ENCODE measurements around the gene SLC25A21.

Gene SLC25A21

DNA sequence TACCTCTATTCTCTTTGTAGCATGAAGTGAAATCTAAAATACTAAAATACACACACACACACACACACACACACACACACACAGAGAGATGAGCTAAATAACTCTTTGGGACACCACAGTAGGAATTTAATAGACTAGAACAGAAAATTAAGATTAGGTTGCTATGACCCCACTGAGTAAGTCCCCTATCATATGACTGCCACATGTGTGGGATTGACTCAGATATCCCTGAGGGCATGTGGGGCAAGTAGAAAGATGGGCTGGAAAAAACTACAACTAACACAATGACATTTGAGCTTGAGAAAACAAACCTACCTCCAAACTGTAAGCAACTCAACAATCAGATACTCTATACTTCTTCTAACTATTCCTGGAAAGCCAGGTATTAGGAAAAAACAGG is 27.0 kb downstream of the SLC25A21 start:
- H3K4me3 ChIP-seq (ENCODE audit: low read depth, low read length): no peak overlapping the region

DNA sequence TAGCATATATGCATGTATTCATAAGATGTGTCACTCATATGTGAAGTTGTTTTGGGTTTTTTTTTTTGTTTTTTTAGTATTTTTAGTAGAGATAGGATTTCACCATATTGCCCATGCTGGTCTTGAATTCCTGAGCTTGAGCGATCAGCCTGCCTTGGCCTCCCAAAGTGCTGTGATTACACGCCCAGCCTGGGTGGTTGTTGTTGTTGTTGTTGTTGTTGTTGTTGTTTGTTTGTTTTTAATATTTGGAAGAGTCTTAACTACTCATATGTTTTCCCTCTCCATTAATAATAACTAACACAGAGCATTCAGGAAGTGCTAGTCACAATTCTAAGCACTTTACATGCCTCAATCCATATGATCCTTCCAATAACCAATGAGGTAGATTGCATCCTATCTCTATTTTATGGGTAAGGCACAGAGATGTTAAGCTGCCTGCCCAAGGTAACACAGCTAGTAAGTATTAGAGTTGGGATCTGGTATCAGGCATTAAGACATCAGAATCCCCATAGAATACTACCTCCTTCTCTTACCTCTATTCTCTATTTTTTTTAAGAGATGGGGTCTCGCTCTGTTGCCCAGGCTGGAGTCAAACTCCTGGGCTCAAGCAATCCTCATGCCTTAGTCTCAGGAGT is 27.6 kb downstream of the SLC25A21 start:
- no peak overlapping the region for H3K4me3 ChIP-seq (ENCODE audit: low read depth, low read length)

DNA sequence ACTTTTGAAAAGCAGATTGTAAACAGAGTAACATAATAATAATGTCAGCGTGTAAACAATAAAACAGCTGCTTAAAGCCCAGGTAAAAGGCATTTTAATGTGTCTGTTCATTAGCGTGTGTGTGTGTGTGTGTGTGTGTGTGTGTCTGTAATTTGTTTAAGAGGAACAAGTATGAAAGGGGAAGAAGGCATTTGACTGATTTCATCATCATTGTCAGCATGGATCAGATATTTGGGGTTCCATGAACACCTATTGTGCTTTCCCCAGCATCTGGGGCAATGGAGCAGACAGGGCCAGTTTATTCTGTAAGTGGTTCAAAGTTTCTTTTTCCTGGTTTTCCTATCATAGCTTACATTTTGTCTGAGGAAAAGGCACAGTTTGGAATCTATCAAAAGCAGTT is 28.9 kb downstream of the SLC25A21 start:
- H3K4me3 ChIP-seq (ENCODE audit: low read depth, low read length): no peak overlapping the region

DNA sequence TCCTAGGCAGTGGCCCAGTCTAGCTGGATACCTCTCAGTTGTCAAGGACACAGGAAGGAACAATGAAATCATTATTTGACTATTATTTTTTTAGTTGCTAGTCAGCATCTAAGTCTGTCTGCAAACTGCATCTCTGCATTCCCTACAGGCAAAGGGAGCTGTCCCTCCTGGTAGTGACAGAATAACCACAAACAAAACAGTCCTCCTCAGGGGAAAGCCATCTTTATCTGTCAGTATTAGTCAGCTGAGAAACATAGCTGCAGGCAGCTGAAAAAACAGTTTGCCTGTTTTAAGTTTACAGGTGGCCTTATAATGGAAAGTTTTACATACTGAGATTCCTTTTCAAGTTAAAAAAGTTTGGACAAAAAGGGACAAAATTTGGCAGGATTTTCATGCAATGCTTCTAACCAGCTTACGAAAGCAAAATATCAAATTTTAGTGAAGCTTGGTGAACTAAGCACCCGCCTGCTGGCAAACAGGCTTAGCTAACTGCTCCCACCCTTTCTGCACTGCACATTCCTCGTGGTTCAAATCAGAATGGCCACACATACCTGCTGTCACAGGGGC is 29.5 kb downstream of the SLC25A21 start:
- no peak overlapping the region for H3K4me3 ChIP-seq (ENCODE audit: low read depth, low read length)

DNA sequence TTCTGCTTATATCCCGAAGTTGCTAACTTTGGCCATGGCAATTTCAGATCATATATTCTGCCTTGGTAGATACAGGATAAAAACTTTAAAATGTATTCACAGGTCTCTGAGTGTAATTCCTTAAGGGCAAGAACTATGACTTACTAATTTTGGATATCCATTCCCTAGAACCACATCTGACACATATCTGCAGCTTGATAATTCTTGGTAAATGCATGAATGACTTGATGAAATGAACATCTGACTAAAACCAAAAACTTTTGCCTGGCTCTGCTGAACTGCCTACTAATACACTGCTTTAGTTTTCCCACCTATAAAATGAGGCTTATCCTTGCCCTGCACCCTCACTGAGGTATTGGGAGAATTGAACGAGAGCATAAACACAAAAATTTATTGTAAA is 32.2 kb downstream of the SLC25A21 start:
- H3K4me3 ChIP-seq (ENCODE audit: low read depth, low read length): no peak overlapping the region

DNA sequence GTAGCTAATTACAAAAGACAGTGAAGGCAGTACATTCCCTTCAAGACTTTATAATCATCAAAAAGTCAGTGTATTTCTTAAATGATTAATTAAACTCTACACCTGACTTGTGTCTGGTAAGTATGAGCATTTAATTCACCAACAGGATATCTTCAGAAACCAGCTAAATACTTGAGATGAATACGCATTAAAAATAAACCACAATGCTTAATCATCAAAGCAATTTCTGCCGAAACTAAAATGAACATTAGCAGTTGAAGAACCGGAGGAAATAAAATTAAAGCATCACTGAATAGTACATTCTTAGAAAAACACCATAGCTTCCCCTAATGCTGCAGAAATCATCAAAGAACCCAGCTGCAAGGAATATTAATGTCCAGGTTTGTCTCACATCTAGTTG is 32.7 kb downstream of the SLC25A21 start:
- no peak overlapping the region for H3K4me3 ChIP-seq (ENCODE audit: low read depth, low read length)

DNA sequence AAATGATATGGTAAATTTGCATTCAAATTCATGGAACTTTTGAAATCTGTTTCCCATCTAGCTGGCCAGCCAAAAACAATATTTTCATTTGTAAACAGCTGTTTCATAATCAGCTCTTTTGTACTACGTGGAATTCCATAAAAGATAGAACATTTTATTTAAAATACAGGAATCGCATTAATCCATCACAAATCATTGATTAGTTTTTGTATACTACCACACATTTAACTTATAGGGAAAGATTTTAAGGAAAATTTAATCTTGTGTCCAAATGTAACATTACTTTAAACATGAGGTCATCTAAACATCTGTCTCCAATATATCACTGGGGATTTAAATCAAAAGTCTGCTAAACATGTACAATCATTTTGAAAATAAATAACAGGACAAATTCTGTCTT is 33.5 kb downstream of the SLC25A21 start:
- no peak overlapping the region for H3K4me3 ChIP-seq (ENCODE audit: low read depth, low read length)

DNA sequence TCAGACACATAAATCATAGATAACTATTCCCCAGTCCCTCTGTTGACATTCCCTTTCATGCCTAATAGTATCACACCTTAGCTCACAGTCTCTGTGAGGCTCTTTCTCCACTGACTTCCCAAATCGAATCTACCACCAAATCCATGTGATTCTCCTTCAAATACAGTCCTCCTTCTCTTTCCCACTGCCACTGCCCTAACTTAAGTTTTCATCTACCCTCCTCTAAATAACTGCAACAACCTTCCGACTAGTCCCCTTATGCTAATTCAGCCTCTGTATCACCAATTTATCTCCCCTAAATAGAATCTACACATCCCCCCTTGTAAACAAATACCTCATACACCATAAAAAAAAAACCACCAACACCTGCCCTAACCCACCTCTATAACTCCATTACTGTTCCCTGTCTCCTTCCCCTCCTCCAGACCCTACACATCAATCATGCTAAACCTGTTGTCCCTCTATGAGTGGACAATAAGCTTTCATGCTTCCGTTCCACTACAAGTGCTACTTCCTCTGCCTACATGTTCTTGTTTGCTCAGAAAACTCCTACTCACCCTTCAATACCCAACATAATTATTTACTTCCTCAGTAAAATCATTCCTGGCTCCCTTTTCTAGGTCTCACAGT is 39.0 kb downstream of the SLC25A21 start:
- H3K4me3 ChIP-seq (ENCODE audit: low read depth, low read length): no peak overlapping the region

DNA sequence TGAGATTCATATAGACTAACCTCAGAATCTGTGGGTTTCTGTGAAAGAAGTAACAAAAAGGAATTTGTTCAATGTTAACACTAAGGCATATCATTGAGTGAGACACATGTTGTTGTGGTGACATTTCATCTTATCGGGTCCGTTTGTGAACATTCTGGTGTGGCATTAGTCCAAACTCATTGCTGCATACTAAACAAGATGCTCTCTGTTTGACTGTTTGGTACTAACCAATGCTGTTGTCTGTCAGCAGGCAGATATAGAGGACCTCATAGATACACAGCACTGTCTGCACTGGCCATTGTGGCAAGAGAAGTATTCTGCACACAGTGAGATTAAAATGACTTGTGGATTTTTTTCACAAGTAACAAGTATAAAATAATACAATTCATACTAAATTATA is 41.2 kb downstream of the SLC25A21 start:
- no peak overlapping the region for H3K4me3 ChIP-seq (ENCODE audit: low read depth, low read length)

DNA sequence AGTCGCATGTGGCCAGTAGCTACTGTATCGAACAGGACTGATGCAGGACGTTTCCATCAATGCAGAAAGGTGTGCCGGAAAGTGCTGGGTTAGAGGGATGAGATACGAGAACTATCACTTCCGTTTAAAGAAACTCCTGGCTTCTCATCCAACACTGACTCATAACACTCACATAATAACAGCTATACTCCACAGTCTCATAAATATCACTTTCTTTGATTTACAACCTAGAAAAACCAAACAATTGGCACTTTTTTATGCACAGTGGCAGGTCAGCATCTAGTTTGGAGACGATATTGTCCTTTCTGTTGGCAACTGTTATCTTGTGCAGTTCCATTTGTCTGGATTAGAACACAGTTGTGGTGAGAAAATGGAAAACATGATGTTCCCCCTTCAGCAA is 43.4 kb downstream of the SLC25A21 start:
- H3K4me3 ChIP-seq (ENCODE audit: low read depth, low read length): no peak overlapping the region

DNA sequence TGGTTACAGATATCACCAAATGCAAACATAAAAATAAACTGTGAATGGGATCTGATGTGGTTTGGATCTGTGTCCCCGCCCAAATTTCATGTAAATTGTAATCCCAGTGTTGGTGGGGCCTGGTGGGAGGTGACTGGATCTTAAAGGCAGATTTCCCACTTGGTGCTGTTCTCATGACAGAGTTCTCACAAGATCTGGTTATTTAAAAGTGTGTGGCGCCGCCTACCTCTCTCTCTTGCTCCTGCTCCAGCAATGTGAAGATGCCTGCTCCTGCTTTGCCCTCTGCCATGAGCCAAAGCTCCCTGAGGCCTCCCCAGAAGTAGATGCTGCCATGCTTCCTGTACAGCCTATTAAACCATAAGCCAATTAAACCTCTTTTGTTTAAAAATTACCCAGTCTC is 47.8 kb downstream of the SLC25A21 start:
- H3K4me3 ChIP-seq (ENCODE audit: low read depth, low read length): no peak overlapping the region

DNA sequence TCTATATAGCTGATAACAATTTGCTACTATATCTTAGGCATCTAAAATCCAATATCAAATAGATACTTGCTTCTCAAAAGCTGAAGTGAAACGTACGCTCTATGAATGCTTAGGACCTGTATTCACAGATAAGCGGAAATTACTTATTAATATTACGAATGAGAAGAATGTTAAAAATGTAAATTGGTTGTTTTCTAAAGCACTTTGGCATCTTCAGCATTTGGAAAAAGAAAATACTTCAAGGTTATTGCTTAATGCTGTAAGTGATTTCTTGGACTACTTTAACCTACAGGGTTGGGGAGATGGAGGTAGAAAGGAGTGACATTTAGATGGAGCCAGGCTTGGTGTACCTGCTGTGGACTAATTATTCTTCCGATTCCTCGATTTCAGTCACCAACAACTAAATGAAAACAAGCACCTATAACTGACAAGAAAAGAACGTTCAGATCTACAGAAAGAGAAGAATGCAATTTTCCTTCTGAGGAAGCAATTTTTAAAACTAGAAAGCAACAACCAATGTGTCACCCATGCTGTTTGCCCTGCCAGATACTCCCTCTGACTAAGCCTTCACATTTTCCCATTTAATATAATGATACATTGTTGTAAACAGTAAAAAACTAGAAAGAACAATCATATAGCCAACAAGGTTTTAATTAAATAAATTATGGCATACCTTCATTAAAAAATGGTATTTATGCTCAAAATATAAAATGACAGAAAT is 49.3 kb downstream of the SLC25A21 start:
- H3K4me3 ChIP-seq (ENCODE audit: low read depth, low read length): no peak overlapping the region

DNA sequence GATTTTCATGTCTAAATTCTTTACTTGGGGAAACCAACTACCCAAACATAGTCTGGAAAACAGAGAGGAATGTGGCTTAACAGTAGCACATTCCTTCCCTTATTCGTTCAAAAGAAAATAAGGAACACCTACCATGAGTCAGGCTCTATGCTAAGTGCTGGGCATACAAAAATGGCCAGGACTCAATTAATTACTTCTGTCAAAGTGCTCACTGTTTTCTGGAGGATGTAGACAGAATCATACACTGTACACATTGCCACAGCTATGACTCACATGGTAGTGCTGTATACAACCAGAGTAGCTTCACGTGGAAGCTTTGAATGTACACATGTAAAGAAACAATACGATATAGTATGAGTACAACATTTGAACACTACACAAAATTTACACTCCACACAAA is 50.1 kb downstream of the SLC25A21 start:
- H3K4me3 ChIP-seq (ENCODE audit: low read depth, low read length): no peak overlapping the region

DNA sequence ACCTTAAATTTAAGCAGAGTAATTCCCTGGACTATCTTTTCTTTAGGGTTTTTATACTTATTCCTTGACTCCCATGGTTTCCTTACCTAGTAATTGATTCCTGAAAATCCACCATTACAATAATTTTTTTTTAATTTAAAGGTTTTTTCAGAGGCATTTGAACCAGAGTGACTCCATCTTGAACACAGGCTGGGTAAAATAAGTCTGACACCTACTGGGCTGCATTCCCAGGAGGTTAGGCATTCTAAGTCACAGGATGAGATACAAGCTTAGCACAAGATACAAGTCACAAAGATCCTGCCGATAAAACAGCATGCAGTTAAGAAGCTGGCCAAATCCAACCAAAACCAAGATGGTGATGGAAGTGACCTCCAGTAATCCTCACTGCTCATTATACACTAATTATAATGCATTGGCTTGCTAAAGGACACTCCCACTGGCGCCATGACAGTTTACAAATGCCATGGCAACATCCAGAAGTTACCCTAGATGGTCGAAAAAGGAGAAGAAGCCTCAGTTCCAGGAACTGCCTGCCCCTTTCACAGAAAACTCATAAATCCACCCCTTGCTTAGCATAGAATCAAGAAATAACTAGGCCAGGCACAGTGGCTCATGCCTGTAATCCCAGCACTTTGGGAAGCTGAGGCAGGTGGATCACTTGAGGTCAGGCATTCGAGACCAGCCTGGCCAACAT is 53.6 kb downstream of the SLC25A21 start:
- H3K4me3 ChIP-seq (ENCODE audit: low read depth, low read length): no peak overlapping the region

DNA sequence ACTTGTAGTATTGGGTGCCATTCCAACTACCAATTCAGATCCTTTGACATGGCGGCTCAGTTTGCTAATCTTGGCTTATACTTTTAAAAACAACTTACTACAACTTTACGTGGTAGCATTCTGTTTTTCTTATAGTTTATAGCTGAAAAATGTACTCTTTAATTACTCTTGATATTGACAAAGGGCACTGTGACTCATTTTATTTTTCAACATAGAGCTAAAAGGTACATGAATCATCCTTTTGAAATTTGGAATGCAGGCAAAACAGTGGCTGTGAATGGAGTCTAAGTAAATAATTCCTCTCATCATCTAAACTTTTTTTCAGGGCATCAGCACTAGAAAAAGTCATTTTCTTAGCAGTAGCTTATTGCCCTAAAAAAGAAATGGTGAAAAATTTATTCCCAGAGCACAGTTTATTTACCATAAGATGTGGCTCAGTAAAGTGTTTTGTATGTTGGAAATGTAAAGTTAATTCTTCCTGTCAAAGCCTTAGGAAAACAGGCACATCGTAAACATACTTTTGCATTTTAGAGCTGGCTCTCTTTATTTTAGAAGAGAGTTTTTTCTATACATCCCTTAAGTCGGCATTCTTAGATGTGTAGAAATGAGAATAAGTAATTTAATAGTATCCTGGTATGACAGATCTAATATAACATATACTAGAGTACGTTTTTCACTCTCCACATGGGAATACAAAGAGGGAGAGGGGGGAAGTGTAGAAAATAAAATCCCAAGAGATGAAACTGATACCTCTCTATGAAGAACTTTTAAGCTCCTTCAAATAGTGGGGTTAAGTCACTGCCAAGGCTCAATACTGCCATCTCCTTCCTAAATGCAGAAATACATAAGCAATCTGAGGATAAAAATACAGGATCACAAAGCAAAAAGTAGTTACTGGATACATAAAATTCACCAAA is 55.2 kb downstream of the SLC25A21 start:
- H3K4me3 ChIP-seq (ENCODE audit: low read depth, low read length): no peak overlapping the region

DNA sequence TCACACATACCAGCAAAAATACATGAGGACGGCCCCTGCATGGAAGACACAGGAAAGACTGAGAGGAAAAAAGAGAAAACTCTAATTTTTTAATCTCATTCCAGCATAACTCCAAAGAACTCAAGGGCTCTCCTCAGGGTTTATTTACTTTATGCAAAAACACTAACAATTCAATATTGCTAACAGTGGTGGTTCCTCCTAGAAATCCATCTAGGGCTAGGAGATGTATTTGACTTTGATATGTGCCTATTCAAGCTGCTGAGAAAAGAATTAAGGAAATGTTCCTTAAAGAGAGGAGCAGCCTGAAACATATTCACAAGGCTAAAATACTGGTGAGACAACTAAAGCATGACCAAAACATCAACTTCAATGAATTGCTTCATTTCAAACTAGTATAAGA is 57.0 kb downstream of the SLC25A21 start:
- H3K4me3 ChIP-seq (ENCODE audit: low read depth, low read length): no peak overlapping the region

DNA sequence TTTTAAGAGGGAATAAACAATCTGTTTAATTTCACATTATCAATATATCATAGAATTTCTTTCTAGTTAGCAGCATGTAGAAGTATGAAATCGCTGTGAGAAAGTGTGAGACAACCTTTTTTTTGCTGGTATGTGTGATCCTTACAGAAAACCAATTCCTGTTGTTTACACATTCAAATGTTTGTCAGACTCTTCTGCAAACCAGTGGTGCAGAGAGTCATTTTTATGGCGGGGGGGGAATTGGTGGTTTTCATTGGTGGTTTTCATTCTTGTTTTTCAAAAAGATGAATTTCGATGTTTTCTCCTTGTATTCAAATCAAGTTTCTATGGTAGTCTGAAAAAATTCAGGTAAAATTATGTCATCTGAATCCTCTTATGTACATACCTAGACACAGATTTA is 57.8 kb downstream of the SLC25A21 start:
- no peak overlapping the region for H3K4me3 ChIP-seq (ENCODE audit: low read depth, low read length)

DNA sequence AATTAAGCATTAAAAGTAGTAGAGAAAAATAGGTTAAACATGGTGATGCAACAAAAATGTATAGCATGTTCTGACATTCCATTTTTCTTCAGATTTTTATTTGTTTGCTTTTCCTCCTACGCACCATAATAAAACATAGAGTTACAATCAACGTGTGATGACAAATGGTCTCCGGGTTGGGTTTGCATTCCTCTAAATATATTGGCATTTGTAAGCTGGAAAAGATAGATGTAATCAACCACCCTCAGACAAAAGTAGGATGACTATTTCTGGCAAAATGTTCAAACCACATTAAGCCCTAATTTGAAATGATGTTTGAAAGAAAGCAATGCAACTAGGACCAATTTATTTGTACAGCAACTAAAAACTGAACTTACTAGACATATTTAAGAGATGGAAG is 58.4 kb downstream of the SLC25A21 start:
- no peak overlapping the region for H3K4me3 ChIP-seq (ENCODE audit: low read depth, low read length)

DNA sequence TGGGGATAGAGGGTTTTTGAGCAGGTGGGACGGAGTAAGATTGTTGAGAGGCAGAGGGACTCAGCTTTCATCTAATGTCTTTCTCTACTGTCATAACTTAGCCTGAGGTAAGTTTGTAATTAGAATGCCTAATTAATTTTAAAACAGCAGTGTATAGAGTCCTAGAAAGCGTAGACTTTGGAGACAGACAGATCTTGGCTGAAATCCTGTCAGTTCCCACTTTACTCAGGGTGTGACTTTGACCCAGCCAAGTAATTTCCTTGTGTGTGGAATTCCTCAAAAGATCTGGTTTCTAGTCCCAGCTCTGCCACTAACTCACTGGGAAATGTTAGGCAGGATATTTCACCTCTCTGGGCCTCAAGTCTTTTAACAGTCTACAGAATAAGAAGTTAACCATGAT is 74.3 kb downstream of the SLC25A21 start:
- no peak overlapping the region for H3K4me3 ChIP-seq (ENCODE audit: low read depth, low read length)

DNA sequence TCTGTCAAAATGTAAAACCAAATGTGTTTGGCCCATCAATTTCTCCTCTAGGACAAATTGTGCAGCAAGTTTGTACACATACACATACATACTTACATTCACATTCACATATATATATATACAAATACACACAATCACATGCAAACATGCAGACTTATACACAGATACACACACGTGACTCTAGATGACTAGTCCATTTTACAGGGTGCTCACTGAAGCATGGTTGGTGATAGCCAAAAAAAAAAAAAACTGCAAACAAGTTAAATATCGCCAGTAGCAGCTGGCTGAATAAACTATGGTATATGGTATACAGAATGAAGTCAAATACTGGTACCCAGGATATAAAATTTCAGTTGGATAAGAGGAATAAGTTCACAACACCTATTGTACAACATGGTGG is 77.9 kb downstream of the SLC25A21 start:
- H3K4me3 ChIP-seq (ENCODE audit: low read depth, low read length): no peak overlapping the region

DNA sequence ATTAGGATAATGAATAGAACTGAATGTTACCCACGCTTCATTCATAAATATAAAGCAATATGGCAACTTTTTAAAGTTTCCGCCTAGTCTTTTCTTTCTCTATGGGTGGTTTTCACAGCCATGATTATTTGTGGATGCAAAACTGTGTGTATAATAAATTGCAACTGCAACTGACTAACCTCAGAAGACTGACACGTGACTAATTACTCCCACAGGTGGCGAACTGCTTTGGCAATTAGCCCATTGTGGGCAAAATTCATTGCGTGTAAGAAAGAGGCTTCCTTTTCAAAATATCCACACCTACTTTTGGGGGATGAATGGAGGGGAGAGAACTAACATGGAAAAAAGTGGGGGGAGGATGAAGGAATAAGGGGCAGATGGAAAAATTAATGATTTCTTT is 79.0 kb downstream of the SLC25A21 start:
- no peak overlapping the region for H3K4me3 ChIP-seq (ENCODE audit: low read depth, low read length)

All from iPS-11a (cell line).